ENCODE results near the gene GPATCH2L.
A peak's percentile ranks its signal among the peaks of the same experiment; 100 is the strongest.

Gene GPATCH2L

GRCh38 chr14:76151398-76152332, at the start of gene GPATCH2L:
Gene GPATCH2L (plus strand): TSS chr14:76151922. CDS start chr14:76154364, 2,442 bp downstream.
- DNase-seq (ENCODE audit: low read depth) = peak; percentile 95

- no peak for DNase-seq (ENCODE audit: low read depth)
Measured at GRCh38 chr14:76104802-76105355, 46.8 kb upstream of the GPATCH2L start.

GRCh38 chr14:76106188-76106587, 45.5 kb upstream of the GPATCH2L start:
- DNase-seq (ENCODE audit: low read depth) = no peak

- no peak for DNase-seq (ENCODE audit: low read depth)
Measured at GRCh38 chr14:76109087-76109880, 42.4 kb upstream of the GPATCH2L start.

- DNase-seq (ENCODE audit: low read depth) = no peak
Measured at GRCh38 chr14:76112889-76113624, 38.7 kb upstream of the GPATCH2L start.

GRCh38 chr14:76113691-76114090, 38.0 kb upstream of the GPATCH2L start:
- DNase-seq (ENCODE audit: low read depth) = no peak

- no peak for DNase-seq (ENCODE audit: low read depth)
Measured at GRCh38 chr14:76115010-76115422, 36.7 kb upstream of the GPATCH2L start.

- no peak for DNase-seq (ENCODE audit: low read depth)
Measured at GRCh38 chr14:76117789-76118484, 33.8 kb upstream of the GPATCH2L start.

- no peak for DNase-seq (ENCODE audit: low read depth)
Measured at GRCh38 chr14:76118594-76118993, 33.1 kb upstream of the GPATCH2L start.

- no peak for DNase-seq (ENCODE audit: low read depth)
Measured at GRCh38 chr14:76121089-76121748, 30.5 kb upstream of the GPATCH2L start.

- no peak for DNase-seq (ENCODE audit: low read depth)
Measured at GRCh38 chr14:76123426-76124225, 28.1 kb upstream of the GPATCH2L start.

GRCh38 chr14:76125511-76125910, 26.2 kb upstream of the GPATCH2L start:
- DNase-seq (ENCODE audit: low read depth) = no peak

- no peak for DNase-seq (ENCODE audit: low read depth)
Measured at GRCh38 chr14:76126076-76126475, 25.6 kb upstream of the GPATCH2L start.

GRCh38 chr14:76129851-76130576, 21.7 kb upstream of the GPATCH2L start:
- no peak for DNase-seq (ENCODE audit: low read depth)

- no peak for DNase-seq (ENCODE audit: low read depth)
Measured at GRCh38 chr14:76131071-76131965, 20.4 kb upstream of the GPATCH2L start.

GRCh38 chr14:76133103-76133502, 18.6 kb upstream of the GPATCH2L start:
- no peak for DNase-seq (ENCODE audit: low read depth)

- DNase-seq (ENCODE audit: low read depth) = no peak
Measured at GRCh38 chr14:76134231-76134630, 17.5 kb upstream of the GPATCH2L start.

- no peak for DNase-seq (ENCODE audit: low read depth)
Measured at GRCh38 chr14:76135722-76136121, 16.0 kb upstream of the GPATCH2L start.
